SK-N-SH treated with all-trans-retinoic acid at 6 μM for 48 hours (cell line): ENCODE results near the gene DRD4.

Experiments used
- CREB5 ChIP-seq: fragments of 250-450 bp; sonication (Bioruptor Pico); IDR thresholded peaks from 2 replicates; pipeline ENCODE4 v1.5.1; 2020; ENCODE audit warnings: low read depth, mild to moderate bottlenecking, moderate library complexity
- SNAI2 ChIP-seq: fragments of 250-450 bp; sonication (Bioruptor Pico); IDR thresholded peaks from 2 replicates; pipeline ENCODE4 v1.5.0; 2020; ENCODE audit warnings: mild to moderate bottlenecking, moderate library complexity
- TCF4 ChIP-seq: fragments of 250-450 bp; sonication (Bioruptor Pico); IDR thresholded peaks from 2 replicates; pipeline ENCODE4 v1.8.0; 2021; ENCODE audit warnings: mild to moderate bottlenecking, moderate library complexity, borderline replicate concordance
- TSHZ2 ChIP-seq: fragments of 250-450 bp; sonication (Bioruptor Pico); IDR thresholded peaks from 2 replicates; pipeline ENCODE4 v1.5.0; 2020; ENCODE audit warnings: mild to moderate bottlenecking, moderate library complexity
- ZFP3 ChIP-seq: fragments of 250-450 bp; sonication (Bioruptor Pico); IDR thresholded peaks from 2 replicates; pipeline ENCODE4 v1.5.0; 2020; ENCODE audit warnings: mild to moderate bottlenecking, moderate library complexity
- ZNF565 ChIP-seq: fragments of 450-650 bp; formaldehyde crosslinking; conservative IDR thresholded peaks from 2 replicates; pipeline ENCODE4 v1.5.0; 2020; ENCODE audit warnings: low read depth, mild to moderate bottlenecking, moderate library complexity

- TF ChIP-seq ZNF565 (CRISPR knock-in tag) (no peak), TSHZ2 (CRISPR knock-in tag) (no peak), TCF4 (CRISPR knock-in tag) (no peak), ZFP3 (CRISPR knock-in tag) (no peak), SNAI2 (CRISPR knock-in tag) (no peak), CREB5 (CRISPR knock-in tag) (no peak)
Observed at GRCh38 chr11:645536-645935, 8.5 kb downstream of the DRD4 start.
